NK-92 (cell line): Measurements from ENCODE around the gene SASH1.

Experiments
- DNase-seq: peaks from one replicate; lab custom pipeline; 2025; ENCODE audit not compliant: unreplicated experiment; lab: John Stamatoyannopoulos, UW

Gene SASH1

GRCh38 chr6:148493424-148493823 is 150.8 kb downstream of the SASH1 start:
- DNase-seq, result no peak

- DNase-seq, result no peak
Observed at GRCh38 chr6:148494226-148494625, 151.6 kb downstream of the SASH1 start.

- no peak for DNase-seq
Observed at GRCh38 chr6:148495029-148495428, 152.4 kb downstream of the SASH1 start.

GRCh38 chr6:148497257-148497656 is 154.6 kb downstream of the SASH1 start:
- DNase-seq, result no peak

GRCh38 chr6:148497717-148498116 is 155.1 kb downstream of the SASH1 start:
- DNase-seq, result no peak

- DNase-seq, result no peak
Observed at GRCh38 chr6:148500402-148500801, 157.8 kb downstream of the SASH1 start.

GRCh38 chr6:148501178-148501590 is 158.5 kb downstream of the SASH1 start:
- DNase-seq, result no peak

GRCh38 chr6:148502083-148502772 is 159.6 kb downstream of the SASH1 start:
- no peak for DNase-seq

- DNase-seq, result no peak
Observed at GRCh38 chr6:148502773-148503135, 160.1 kb downstream of the SASH1 start.

- no peak for DNase-seq
Observed at GRCh38 chr6:148503703-148504102, 161.1 kb downstream of the SASH1 start.

- no peak for DNase-seq
Observed at GRCh38 chr6:148507774-148508173, 165.1 kb downstream of the SASH1 start.

GRCh38 chr6:148508401-148509041 is 165.9 kb downstream of the SASH1 start:
- DNase-seq, result no peak

- no peak for DNase-seq
Observed at GRCh38 chr6:148509119-148509799, 166.6 kb downstream of the SASH1 start.

GRCh38 chr6:148509800-148510581 is 167.4 kb downstream of the SASH1 start:
- DNase-seq, result no peak

GRCh38 chr6:148513145-148514071 is 170.8 kb downstream of the SASH1 start:
- DNase-seq, result no peak

GRCh38 chr6:148514091-148514845 is 171.6 kb downstream of the SASH1 start:
- DNase-seq, result no peak

GRCh38 chr6:148516217-148516616 is 173.6 kb downstream of the SASH1 start:
- DNase-seq, result no peak

GRCh38 chr6:148516617-148517016 is 174.0 kb downstream of the SASH1 start:
- no peak for DNase-seq

- DNase-seq, result no peak
Observed at GRCh38 chr6:148517470-148517869, 174.8 kb downstream of the SASH1 start.
